Adipocyte (in vitro differentiated cells): ENCODE measurements around the gene DGCR8.

Experiments used
- DNase-seq: peaks from one replicate; pipeline ENCODE4 v3.0.0-alpha.2; 2015; ENCODE audit warnings: low read depth
- H3K27me3 ChIP-seq: replicated peaks from 2 replicates; pipeline ENCODE4 v1.7.0; 2013; ENCODE audit warnings: mild to moderate bottlenecking, low read length, moderate library complexity; ENCODE audit not compliant: control insufficient read depth, insufficient read depth
- H3K36me3 ChIP-seq: 2 replicates; pipeline ENCODE4 v1.7.0; 2013; ENCODE audit warnings: low read length, mild to moderate bottlenecking, moderate library complexity; ENCODE audit not compliant: control insufficient read depth, insufficient read depth, severe bottlenecking
- H3K4me1 ChIP-seq: 2 replicates; pipeline ENCODE4 v1.7.0; 2013; ENCODE audit warnings: mild to moderate bottlenecking, low read length, moderate library complexity; ENCODE audit not compliant: control insufficient read depth, insufficient read depth
- H3K4me3 ChIP-seq: 2 replicates; pipeline ENCODE4 v1.7.0; 2013; ENCODE audit warnings: mild to moderate bottlenecking, low read length, moderate library complexity
- H3K9ac ChIP-seq: 2 replicates; pipeline ENCODE4 v1.7.0; 2013; ENCODE audit warnings: mild to moderate bottlenecking, low read length, moderate library complexity
- H3K9me3 ChIP-seq: 2 replicates; pipeline ENCODE4 v1.7.0; 2013; ENCODE audit warnings: mild to moderate bottlenecking, low read length, moderate library complexity; ENCODE audit not compliant: control insufficient read depth

The DGCR8 gene

DNA sequence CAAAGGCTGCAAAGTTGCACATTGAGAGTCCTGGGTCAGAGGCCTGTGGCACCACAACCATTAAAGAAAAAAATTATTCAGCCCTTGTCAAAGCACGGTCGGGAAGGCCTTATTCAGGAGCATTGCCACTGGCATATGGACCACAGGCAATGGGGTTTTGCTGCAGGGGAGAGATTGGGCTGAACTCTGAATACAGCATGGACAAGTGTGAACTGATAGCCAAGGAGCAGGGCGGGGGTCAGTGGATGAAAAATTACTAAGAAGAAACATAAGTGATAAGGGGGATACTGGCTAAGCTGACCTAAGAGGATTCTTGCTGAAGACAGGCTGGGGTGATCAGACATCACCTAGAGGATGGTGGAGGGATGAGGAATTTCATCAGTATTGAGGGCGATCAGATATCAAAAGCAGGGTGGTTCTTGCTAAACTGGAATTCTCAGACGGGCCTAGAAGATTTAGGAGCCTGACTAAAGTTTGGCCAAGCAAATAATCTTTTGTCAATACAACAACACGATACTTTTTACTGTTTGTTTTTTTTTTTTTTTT is 3.3 kb upstream of the DGCR8 start:
- Histone ChIP-seq H3K27me3 (no peaks in the 10 kb centered on the region), H3K9me3 (no peaks in the 10 kb centered on the region), H3K36me3 (no peaks in the 10 kb centered on the region), H3K9ac (no peak overlapping the region), H3K4me3 (no peak overlapping the region), H3K4me1 (peaks cover 12% of the 10 kb centered on the region)
- no peak for DNase-seq

DNA sequence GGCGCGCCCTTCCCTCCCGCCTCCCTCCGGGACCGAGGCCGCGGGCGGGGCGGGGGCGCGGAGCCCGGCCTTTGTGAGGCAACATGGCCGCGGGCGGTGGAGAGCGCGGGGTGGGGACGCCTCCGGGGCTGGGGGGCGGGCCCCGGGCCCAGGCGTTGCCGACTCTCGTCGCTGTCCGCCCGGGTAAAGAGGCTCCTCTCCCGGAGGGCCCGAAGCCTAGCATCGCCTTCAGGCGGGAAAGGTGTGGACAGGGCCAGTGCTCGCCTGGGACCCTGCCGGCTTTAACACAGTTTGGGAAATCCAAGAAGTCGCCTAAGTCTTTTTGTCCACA is 369 bp downstream of the DGCR8 start:
- Histone ChIP-seq H3K9me3 (no peaks in the 10 kb centered on the region), H3K4me1 (peaks cover 22% of the 10 kb centered on the region), H3K9ac (peak overlapping the region; percentile 95), H3K4me3 (peak overlapping the region; percentile 95), H3K36me3 (peaks cover under 1% of the 10 kb centered on the region), H3K27me3 (no peaks in the 10 kb centered on the region)
- peak; percentile 88 for DNase-seq

DNA sequence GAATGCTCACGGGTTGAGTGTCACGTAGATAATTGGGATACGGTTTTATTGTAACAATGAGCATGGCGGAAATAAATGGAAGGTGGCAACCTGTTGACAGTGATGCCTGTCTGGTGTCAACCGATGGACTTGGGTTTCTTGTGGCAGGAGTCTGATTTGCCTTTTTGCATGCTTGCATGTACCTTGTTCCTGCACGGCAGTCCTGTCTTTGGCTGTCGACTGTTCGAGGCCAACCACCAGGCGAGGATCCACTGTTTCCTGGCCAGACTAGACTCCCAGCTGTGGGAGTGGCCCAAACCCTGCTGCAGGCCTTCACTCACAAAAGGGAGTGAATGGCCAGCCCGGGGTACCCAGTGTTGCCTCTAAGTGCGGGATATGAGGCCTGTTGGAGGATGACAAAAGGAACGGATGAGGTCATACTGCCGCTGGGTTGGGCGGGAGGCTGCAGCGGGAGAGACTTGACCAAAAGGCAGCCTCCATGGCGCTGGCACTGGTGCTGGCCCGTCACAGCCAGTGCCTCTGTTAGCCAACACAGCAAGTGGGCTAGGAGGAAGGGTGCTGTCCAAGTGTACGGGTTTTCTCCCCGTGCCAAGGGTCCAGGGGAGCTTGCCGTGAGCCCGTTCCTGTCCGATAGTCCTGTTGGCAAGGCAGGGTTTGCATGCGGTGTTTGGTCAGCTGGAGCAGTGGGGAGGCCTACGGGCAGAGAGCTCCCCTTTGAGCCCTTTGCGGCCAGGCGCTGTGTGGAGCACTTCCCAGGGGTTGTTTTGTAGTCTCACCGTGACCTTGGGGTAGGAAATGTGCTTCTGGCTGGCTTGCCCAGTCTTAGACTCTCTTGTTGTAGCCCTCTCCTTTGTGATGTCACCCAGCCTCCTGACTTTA is 974 bp downstream of the DGCR8 start:
- peak overlapping the region; percentile 95 for H3K9ac ChIP-seq
- peaks cover 6% of the 10 kb centered on the region for H3K36me3 ChIP-seq
- no peaks in the 10 kb centered on the region for H3K9me3 ChIP-seq
- peak; percentile 78 for DNase-seq
- H3K4me3 ChIP-seq, result peak overlapping the region; percentile 95
- peaks cover 22% of the 10 kb centered on the region for H3K4me1 ChIP-seq
- no peaks in the 10 kb centered on the region for H3K27me3 ChIP-seq

DNA sequence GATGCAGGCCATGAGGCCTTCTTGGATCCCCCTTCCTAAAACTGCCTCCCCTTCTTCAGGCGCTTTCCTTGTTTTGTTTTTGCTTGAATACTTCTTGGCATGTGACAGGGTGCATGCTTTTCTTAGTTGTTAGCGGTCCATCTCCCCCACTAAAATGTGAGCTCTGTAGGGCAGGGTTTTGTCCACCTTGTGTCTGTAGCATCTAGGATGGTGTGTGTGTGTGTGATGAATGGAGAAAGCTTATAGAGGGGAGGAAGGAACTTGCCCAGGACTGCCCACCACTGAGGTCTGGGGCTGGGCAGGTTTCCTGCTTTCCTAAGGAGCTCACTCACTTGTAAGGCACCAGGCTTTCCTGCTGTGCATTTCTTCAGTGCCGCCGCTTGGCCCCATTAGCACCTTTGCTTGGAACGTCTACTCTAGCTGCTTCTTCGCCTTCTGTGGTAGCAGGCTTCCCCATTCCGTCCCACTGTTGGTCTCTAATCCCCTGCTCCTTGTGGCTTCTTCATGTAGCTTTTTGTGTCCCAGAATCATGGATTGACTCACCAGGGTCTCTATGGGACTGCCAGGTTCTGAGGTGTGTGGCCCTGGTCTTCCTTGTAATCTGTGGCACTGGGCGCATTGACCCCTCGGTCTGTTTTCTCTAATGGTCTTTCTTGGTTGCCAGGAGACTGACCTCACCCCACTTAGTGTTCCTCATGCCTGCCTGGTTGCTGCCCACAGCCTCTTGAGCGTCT is 3.3 kb downstream of the DGCR8 start:
- Histone ChIP-seq H3K4me1 (peaks cover 22% of the 10 kb centered on the region), H3K27me3 (no peaks in the 10 kb centered on the region), H3K9me3 (no peaks in the 10 kb centered on the region), H3K4me3 (no peak overlapping the region), H3K9ac (peak overlapping the region; percentile 10), H3K36me3 (peaks cover 29% of the 10 kb centered on the region)
- no peak for DNase-seq

- no peak for DNase-seq
- Histone ChIP-seq H3K9me3 (no peaks in the 10 kb centered on the region), H3K9ac (no peak overlapping the region), H3K4me3 (no peak overlapping the region), H3K36me3 (peaks cover 36% of the 10 kb centered on the region), H3K27me3 (no peaks in the 10 kb centered on the region), H3K4me1 (peaks cover 22% of the 10 kb centered on the region)
These were observed 4.0 kb downstream of the DGCR8 start for GRCh38 chr22:20083891-20084546.

- Histone ChIP-seq H3K4me3 (no peak overlapping the region), H3K9ac (no peak overlapping the region), H3K9me3 (no peaks in the 10 kb centered on the region), H3K27me3 (no peaks in the 10 kb centered on the region), H3K36me3 (peaks cover 44% of the 10 kb centered on the region), H3K4me1 (peaks cover 22% of the 10 kb centered on the region)
- DNase-seq, result peak; percentile 8
These were observed 4.7 kb downstream of the DGCR8 start for GRCh38 chr22:20084547-20085413.

DNA sequence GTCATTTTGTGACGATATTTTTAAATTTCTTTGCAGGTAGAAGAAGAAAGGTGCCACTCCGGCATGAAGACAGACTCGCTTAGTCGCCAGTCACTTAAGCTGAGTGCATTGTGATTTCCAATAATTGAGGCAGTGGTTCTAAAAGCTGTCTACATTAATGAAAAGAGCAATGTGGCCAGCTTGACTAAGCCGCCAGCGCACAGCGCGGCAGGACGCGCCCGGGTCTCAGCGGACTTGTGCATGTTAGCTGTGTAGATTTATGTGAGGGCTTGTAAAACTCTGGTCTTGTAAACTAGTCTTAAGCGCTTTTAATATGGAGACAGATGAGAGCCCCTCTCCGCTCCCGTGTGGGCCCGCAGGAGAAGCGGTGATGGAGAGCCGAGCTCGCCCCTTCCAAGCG is 5.6 kb downstream of the DGCR8 start:
- Histone ChIP-seq H3K9ac (no peak overlapping the region), H3K4me3 (no peak overlapping the region), H3K36me3 (peaks cover 52% of the 10 kb centered on the region), H3K9me3 (no peaks in the 10 kb centered on the region), H3K27me3 (no peaks in the 10 kb centered on the region), H3K4me1 (peaks cover 26% of the 10 kb centered on the region)
- DNase-seq, result no peak

DNA sequence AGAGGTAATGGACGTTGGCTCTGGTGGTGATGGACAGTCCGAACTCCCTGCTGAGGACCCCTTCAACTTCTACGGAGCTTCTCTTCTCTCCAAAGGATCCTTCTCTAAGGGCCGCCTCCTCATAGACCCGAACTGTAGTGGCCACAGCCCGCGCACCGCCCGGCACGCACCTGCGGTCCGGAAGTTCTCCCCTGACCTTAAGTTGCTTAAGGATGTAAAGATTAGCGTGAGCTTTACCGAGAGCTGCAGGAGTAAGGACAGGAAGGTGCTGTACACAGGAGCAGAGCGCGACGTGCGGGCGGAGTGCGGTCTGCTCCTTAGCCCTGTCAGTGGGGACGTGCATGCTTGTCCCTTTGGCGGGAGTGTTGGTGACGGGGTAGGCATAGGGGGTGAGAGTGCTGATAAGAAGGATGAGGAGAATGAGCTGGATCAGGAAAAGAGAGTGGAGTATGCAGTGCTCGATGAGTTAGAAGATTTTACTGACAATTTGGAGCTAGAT is 6.1 kb downstream of the DGCR8 start:
- peaks cover 57% of the 10 kb centered on the region for H3K36me3 ChIP-seq
- DNase-seq, result no peak
- peaks cover 24% of the 10 kb centered on the region for H3K4me1 ChIP-seq
- no peaks in the 10 kb centered on the region for H3K27me3 ChIP-seq
- no peaks in the 10 kb centered on the region for H3K9me3 ChIP-seq
- H3K9ac ChIP-seq, result no peak overlapping the region
- H3K4me3 ChIP-seq, result no peak overlapping the region

DNA sequence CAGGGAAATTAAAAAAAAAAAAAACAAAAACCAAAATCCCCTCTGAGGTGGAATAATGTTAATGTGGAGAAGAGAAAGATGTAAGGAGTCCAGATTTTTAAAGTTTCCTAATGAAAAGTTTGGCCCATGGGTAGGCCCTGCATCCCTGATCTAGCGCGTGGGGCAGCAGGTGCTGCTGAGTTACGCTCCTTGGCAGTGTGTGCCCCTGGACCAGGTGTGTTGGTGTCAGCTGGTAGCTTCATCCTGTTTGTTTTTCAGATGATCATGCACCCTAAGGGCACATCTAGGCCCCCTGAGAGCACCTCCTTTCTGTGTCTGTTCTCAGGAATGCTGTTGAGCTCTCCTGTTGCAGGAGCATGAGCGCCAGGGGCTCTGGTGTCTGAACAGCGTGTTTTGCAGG is 6.7 kb downstream of the DGCR8 start:
- H3K4me3 ChIP-seq, result no peak overlapping the region
- H3K36me3 ChIP-seq, result peaks cover 63% of the 10 kb centered on the region
- no peaks in the 10 kb centered on the region for H3K27me3 ChIP-seq
- H3K9me3 ChIP-seq, result no peaks in the 10 kb centered on the region
- DNase-seq, result no peak
- H3K9ac ChIP-seq, result no peak overlapping the region
- peaks cover 17% of the 10 kb centered on the region for H3K4me1 ChIP-seq

- no peaks in the 10 kb centered on the region for H3K27me3 ChIP-seq
- no peak for DNase-seq
- H3K9me3 ChIP-seq, result no peaks in the 10 kb centered on the region
- peaks cover 16% of the 10 kb centered on the region for H3K4me1 ChIP-seq
- no peak overlapping the region for H3K4me3 ChIP-seq
- H3K9ac ChIP-seq, result no peak overlapping the region
- H3K36me3 ChIP-seq, result peaks cover 72% of the 10 kb centered on the region
These were observed 7.5 kb downstream of the DGCR8 start for GRCh38 chr22:20087319-20088262.
